NOMO-1 treated with dmso at 0.1 percent for 144 hours (cell line): ENCODE measurements around the gene CDK4.

ENCODE experiments used
- DNase-seq: peaks from one replicate; lab custom pipeline; 2025; ENCODE audit not compliant: unreplicated experiment; lab: John Stamatoyannopoulos, UW

Gene CDK4

GRCh38 chr12:57757771-57758170 is 5.7 kb upstream of the CDK4 start:
- DNase-seq, result no peak

DNA sequence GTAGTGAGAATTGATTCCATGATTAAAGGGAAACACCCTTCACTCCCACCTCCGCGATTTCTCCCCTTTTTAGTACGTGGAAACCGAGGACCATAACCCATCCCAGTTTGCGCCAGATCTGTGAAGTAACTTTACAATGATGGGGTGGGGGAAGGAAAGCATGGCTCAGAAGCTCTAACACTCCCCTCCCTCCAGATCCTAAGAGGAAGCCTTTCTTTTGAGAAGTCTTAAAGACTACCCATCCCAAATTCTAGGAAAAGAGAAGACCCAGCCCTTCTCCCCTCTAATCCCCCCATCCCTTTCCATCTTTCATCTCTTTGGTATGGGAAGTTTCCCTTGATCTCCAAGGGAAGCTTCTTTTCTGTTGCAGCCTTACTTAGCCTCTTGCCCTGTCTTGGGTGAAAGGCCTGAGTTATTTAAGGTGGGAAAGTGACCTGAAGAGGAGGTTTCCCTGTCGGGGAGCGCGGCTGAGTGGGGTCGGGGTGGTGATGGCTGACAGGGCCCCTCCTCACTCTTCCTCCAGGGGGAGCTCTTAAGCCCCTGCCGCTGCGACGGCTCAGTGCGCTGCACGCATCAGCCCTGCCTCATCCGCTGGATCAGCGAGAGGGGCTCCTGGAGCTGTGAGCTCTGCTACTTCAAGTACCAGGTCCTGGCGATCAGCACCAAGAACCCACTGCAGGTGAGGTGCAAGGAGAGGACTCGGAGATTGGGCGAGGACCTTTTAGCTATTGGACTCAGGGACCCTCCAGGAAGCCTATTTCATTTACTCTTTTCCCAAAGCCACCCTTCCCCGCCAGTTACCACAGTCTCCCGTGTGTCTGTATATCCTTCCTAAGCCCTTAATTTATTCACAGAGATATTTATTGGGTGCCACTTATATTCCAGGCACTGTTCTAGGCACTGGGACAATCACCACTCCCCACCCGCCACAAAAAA is 4.6 kb upstream of the CDK4 start:
- peak; percentile 40 for DNase-seq

- no peak for DNase-seq
Observed at GRCh38 chr12:57755454-57756372, 3.6 kb upstream of the CDK4 start.

DNA sequence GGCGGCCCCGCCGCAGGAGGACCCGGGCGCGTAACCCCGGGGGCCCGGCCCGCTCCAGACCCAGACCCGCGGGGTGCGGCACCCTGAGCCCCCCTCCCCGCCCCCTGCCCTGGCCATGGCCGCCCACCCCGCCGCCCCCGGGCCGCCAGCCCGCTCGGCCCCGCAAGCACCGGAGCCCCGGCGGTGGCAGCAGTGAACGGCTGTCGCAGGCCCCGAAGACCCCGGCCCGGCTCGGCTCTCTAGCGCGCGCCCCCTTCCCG is 3.0 kb upstream of the CDK4 start:
- no peak for DNase-seq

- DNase-seq, result peak; percentile 39
Observed at GRCh38 chr12:57754411-57755193, 2.5 kb upstream of the CDK4 start, which contains the start of gene MARCHF9. Gene MARCHF9, plus strand, starts transcription at chr12:57755103. Its CDS starts 426 bp downstream, at chr12:57755529.

DNA sequence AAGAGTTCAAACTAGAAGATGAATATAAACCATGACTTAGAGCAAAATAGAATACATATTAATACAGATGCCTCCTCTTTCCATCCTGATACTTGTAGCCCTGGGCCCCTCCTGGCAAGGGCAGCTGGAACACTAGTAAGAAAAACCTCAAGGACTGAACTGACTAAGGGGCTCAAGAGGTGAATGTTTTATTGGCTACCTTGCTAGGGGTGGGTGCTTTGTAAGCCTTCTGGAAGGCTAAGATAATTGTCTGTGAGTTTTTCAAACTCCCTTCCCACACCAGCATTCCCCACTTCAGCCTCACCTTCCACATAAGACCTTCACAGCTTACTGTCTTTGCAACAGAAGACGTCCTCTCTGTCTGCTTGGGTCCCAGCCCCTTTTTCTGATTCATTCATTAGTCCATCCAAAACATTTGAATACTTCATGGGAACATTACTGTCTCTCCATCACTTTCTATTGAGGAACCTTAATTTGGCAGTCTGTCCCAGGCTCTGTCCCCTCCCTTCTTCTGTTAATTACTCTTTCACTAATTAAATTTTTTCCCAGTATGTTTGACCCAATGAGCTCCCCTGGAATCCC is 1.7 kb upstream of the CDK4 start:
- no peak for DNase-seq

- DNase-seq, result no peak
Observed at GRCh38 chr12:57752668-57753000, 524 bp upstream of the CDK4 start.

DNA sequence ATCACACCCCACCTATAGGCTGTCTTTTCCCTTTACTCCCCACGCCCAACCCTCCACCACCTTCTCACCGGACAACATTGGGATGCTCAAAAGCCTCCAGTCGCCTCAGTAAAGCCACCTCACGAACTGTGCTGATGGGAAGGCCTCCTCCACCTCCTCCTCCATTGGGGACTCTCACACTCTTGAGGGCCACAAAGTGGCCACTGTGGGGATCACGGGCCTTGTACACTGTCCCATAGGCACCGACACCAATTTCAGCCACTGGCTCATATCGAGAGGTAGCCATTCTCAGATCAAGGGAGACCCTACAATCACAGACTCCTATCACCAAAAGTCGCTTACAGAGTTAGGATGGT is 700 bp downstream of the CDK4 start:
- no peak for DNase-seq

- DNase-seq, result no peak
Observed at GRCh38 chr12:57750561-57751431, 1.3 kb downstream of the CDK4 start.

GRCh38 chr12:57749061-57749460 is 3.0 kb downstream of the CDK4 start:
- DNase-seq, result no peak

- DNase-seq, result no peak
Observed at GRCh38 chr12:57746025-57746424, 6.1 kb downstream of the CDK4 start.

DNA sequence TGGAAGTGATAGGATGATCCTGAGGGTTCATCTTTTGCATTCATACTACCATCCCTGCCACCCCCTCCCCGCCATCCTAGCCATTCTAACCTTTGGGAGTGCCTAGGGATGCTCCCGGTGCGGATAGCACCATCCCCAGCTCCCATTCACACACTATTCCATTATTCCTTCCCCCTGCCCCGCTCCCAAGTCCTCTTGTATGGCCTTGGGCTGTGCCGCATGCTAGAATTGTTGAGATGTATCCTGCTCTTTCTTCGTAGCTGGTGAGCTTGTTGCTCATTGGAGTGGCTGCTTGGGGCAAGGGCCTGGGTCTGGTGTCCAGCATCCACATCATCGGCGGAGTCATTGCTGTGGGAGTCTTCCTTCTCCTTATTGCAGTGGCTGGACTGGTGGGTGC is 6.6 kb downstream of the CDK4 start:
- DNase-seq, result no peak

DNA sequence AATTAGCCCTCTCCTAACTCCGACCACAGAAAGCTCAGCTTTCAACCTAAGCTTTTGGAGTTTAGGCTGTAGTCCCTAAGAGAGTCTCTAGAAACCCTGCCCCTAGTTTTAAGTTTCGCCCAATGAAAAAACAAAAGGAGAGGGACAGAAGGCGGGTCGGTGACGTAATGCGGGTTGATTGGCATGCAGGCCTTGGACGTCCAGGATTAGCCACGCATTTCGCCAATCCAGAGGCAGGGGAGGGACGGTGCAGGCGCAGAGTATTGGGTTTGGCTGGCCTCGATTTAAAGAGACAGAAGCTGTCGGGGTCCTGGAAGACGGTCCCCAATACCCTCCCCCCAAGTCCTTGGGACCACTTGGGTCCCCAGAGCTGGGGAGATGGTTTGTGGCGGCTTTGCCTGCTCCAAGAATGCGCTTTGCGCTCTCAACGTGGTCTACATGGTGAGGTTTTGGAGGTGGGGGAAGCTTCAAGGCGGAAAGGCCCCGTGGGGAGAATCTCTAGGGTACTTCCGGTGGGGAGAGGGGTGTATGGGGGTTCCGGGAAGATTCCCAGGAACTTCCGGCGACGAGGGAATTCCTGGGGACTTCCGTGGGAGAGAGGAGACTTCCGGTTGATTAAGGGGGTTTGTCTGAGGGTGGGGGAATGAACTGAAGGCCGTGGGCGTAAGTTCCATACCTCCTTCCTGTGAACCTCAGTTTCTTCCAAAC is 7.2 kb downstream of the CDK4 start, which contains the start of gene TSPAN31:
Gene TSPAN31, plus strand, starts transcription at position 263 of the 708 bp plus-strand sequence. Its CDS starts 116 bp downstream, at position 379.
- peak; percentile 97 for DNase-seq

DNA sequence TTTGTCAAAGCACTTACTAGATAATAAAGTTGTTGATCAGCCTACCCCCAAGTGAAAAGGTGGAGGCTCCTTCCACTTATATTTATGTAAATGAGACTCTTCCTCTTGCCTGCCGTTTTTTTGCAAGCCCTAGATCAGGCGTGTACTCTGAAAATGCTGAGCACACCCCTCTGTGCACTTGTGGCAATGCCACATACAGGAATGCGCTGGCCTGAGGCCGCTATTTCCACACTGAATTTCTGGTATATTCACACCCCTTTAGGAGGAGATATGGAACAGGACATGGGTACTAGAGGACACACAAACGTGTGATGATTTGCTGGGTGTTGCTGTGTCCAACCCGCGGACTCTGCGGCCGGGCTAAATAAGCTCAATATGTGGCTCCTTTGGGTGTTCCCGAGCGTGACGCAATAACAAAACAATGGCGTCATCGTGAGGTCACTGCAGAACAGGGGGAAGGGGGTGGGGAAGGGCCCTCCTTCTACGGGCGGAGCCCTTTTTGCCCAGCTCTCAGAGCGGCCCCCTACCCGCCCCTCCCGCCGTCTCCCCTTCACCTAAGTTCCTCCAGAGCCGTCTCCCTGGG is 7.8 kb downstream of the CDK4 start:
- DNase-seq, result peak; percentile 42

DNA sequence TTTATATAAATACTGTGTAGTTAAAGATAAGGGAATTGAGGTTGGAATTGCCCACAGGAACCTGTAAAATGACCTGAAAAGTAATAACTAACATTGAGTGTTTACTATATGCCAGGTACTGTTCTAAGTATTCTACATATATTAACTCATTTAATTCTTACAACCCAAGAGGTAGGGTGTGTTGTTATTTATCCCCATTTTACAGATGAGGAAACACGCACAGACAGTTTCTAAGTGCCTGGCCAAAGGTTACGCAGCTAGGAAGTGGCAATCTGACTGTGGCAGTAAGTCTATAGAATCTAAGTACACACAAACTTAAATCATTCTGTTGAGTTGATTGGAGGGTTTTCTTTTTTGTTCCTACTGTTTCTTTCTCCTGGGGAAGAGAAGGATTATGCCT is 8.3 kb downstream of the CDK4 start:
- DNase-seq, result no peak

DNA sequence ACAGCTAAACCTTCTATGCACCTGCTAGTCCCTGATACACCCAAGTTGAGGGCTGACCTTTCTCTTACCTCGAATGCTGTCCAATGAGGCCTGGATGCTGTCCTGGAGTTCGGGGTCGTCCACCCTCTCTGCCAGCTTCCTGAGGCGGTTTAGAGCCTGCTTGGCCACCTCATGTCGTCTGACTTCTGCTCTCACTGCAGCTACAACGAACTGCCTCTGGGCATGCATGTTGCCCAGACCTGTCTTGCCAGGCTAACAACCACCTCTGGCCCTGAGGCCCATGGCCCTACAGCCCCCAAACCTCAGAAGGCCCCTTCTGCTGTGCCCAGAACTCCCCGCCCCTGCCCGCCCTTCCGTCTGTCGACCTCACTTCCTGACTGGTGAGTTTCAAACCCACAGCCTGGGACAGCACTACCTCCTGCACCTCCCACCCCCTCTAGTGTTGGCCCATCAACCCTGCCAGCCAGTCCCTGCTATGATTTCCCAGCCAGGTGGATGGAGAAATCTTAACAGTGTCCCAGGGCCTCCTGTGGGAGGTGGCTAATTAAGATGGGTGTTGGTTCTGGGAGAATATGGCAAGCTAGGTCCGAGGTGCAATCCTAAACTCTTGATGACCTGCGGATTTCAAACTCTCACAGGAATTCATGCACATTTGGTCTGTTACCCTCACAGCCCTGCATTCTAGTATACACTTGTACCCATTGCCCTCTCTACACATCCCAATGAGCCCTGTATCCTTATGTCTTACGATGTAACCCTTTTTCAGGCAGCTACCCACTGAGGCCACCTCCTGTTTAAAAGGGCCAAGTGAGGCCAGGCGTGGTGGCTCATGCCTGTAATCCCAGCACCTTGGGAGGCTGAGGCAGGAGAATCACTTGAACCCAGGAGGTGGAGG is 10.0 kb downstream of the CDK4 start:
- peak; percentile 48 for DNase-seq

DNA sequence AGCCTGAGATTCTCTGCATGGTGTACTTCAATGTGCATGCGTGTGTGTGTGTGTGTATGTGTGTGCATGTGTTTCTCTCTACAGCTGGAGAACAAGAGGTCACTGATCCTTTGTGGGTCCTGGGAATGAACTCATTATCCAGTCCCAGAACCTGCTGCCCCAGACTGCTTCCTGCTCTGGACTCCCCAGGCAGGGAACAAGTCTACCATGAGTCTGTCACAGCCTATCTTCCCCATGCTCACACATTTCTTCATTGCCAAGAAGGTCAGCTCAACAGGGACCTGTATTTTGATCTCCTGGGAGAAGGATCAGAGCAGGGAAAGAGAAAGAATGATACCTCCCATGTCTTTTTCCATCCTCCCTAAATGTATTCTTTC is 10.7 kb downstream of the CDK4 start:
- no peak for DNase-seq
